Measurements from ENCODE around the gene LCMT1. TPM values are rescaled to one million over a fixed set of nuclear protein-coding genes. Genes with fewer than 3 reads are reported as not detected.

The LCMT1 gene
- total RNA-seq, 1 experiment from 2014 or later: 86.3 TPM

- POLR2A ChIA-PET: no interaction called here
- DNase-seq (ENCODE audit: low spot score) (no peak), ATAC-seq (no peak)
- Mint-ChIP-seq H3K4me3 (no peak overlapping the region), H3K4me1 (no peaks in the 10 kb centered on the region), H3K36me3 (no peaks in the 10 kb centered on the region), H3K27me3 (ENCODE audit: low read depth) (peaks cover 16% of the 10 kb centered on the region), H3K9me3 (no peaks in the 10 kb centered on the region), H3K27ac (no peak overlapping the region)
- TF ChIP-seq ATF1 (CRISPR knock-in tag; IDR thresholded peaks at IDR 0.05) (no peak), ATF6 (CRISPR knock-in tag; IDR thresholded peaks at IDR 0.05) (no peak), TCF7 (CRISPR knock-in tag; IDR thresholded peaks at IDR 0.05; ENCODE audit: low read depth) (no peak), SMAD3 (CRISPR knock-in tag; IDR thresholded peaks at IDR 0.05; ENCODE audit: borderline replicate concordance) (no peak), USF2 (CRISPR knock-in tag; IDR thresholded peaks at IDR 0.05) (no peak), RORB (CRISPR knock-in tag; IDR thresholded peaks at IDR 0.05) (no peak), SMAD4 (CRISPR knock-in tag; IDR thresholded peaks at IDR 0.05) (no peak), NFATC4 (CRISPR knock-in tag; IDR thresholded peaks at IDR 0.05) (no peak), GTF2I (CRISPR knock-in tag; conservative IDR thresholded peaks at IDR 0.05) (no peak), FOXJ3 (CRISPR knock-in tag; IDR thresholded peaks at IDR 0.05; ENCODE audit: borderline replicate concordance) (no peak)
- CTCF ChIA-PET: no interaction called here
These were observed 19.1 kb upstream of the LCMT1 start for GRCh38 chr16:25092441-25092840.

GRCh38 chr16:25093208-25094061 lies 18.1 kb upstream of the LCMT1 start:
- H3K36me3 Mint-ChIP-seq: no peaks in the 10 kb centered on the region
- POLR2A ChIA-PET: no interaction called here
- TF ChIP-seq FOXP1 (CRISPR knock-in tag; IDR thresholded peaks at IDR 0.05; ENCODE audit: borderline replicate concordance): no peak
- TF ChIP-seq SMAD3 (CRISPR knock-in tag; IDR thresholded peaks at IDR 0.05; ENCODE audit: borderline replicate concordance): no peak
- no peak for TF ChIP-seq ZNF671 (CRISPR knock-in tag; IDR thresholded peaks at IDR 0.05)
- TF ChIP-seq TEAD4 (CRISPR knock-in tag; IDR thresholded peaks at IDR 0.05): no peak
- TF ChIP-seq NR3C1 (CRISPR knock-in tag; conservative IDR thresholded peaks at IDR 0.05; ENCODE audit: low read depth): no peak
- TF ChIP-seq NR2C2 (CRISPR knock-in tag; IDR thresholded peaks at IDR 0.05): no peak
- no peak for TF ChIP-seq FOXK1 (CRISPR knock-in tag; IDR thresholded peaks at IDR 0.05)
- no peak overlapping the region for H3K4me3 Mint-ChIP-seq
- ATAC-seq (no peak), DNase-seq (ENCODE audit: low spot score) (no peak)
- peaks cover 16% of the 10 kb centered on the region for H3K27me3 Mint-ChIP-seq (ENCODE audit: low read depth)
- no peaks in the 10 kb centered on the region for H3K4me1 Mint-ChIP-seq
- H3K27ac Mint-ChIP-seq: no peak overlapping the region
- H3K9me3 Mint-ChIP-seq: no peaks in the 10 kb centered on the region
- CTCF ChIA-PET: no interaction called here

GRCh38 chr16:25094596-25094995 lies 16.9 kb upstream of the LCMT1 start:
- CTCF ChIA-PET: no interaction called here
- Mint-ChIP-seq H3K9me3 (no peaks in the 10 kb centered on the region), H3K4me1 (no peaks in the 10 kb centered on the region), H3K36me3 (no peaks in the 10 kb centered on the region), H3K27me3 (ENCODE audit: low read depth) (peaks cover 16% of the 10 kb centered on the region), H3K4me3 (no peak overlapping the region), H3K27ac (no peak overlapping the region)
- no peak for TF ChIP-seq CBFB (CRISPR knock-in tag; IDR thresholded peaks at IDR 0.05; ENCODE audit: low read depth)
- ATAC-seq (no peak), DNase-seq (ENCODE audit: low spot score) (no peak)
- POLR2A ChIA-PET: no interaction called here

- CTCF ChIA-PET: no interaction called here
- Mint-ChIP-seq H3K4me1 (no peaks in the 10 kb centered on the region), H3K27ac (no peak overlapping the region), H3K4me3 (no peak overlapping the region), H3K9me3 (no peaks in the 10 kb centered on the region), H3K36me3 (no peaks in the 10 kb centered on the region), H3K27me3 (ENCODE audit: low read depth) (peaks cover 16% of the 10 kb centered on the region)
- no peak for ATAC-seq
- POLR2A ChIA-PET: no interaction called here
- no peak for DNase-seq (ENCODE audit: low spot score)
- no peak for TF ChIP-seq MXD4 (CRISPR knock-in tag; IDR thresholded peaks at IDR 0.05; ENCODE audit: borderline replicate concordance)
- no peak for TF ChIP-seq ESRRA (CRISPR knock-in tag; IDR thresholded peaks at IDR 0.05; ENCODE audit: borderline replicate concordance)
- no peak for TF ChIP-seq NR1H2 (CRISPR knock-in tag; IDR thresholded peaks at IDR 0.05)
- no peak for TF ChIP-seq SP1 (CRISPR knock-in tag; conservative IDR thresholded peaks at IDR 0.05)
- no peak for TF ChIP-seq USF2 (CRISPR knock-in tag; IDR thresholded peaks at IDR 0.05)
- no peak for TF ChIP-seq ZNF396 (CRISPR knock-in tag; IDR thresholded peaks at IDR 0.05; ENCODE audit: borderline replicate concordance)
- no peak for TF ChIP-seq PREB (CRISPR knock-in tag; IDR thresholded peaks at IDR 0.05; ENCODE audit: borderline replicate concordance)
- no peak for TF ChIP-seq ZNF121 (CRISPR knock-in tag; IDR thresholded peaks at IDR 0.05)
- TF ChIP-seq SOX15 (CRISPR knock-in tag; IDR thresholded peaks at IDR 0.05): no peak
These were observed 15.9 kb upstream of the LCMT1 start for GRCh38 chr16:25095636-25096035.
